ENCODE results near the gene VENTX. TPM values are rescaled to one million over a fixed set of nuclear protein-coding genes. Genes with fewer than 3 reads are reported as not detected.
A peak's percentile ranks its signal among the peaks of the same experiment; 100 is the strongest.
"Not testable (repeated sequence)": the region's sequence is repeated elsewhere in the genome, so short reads cannot be mapped to it uniquely, and the experiment has no call there.

VENTX gene
- total RNA-seq, 1 donor from 2014 or later: not detected

- DNase-seq (ENCODE audit: extremely low spot score, unreplicated experiment): no peak
- TF ChIP-seq CTCF (IDR thresholded peaks at IDR 0.05): no peak
- peaks cover 15% of the 10 kb centered on the region for H3K4me1 Mint-ChIP-seq (ENCODE audit: unreplicated experiment)
- no peaks in the 10 kb centered on the region for H3K9me3 Mint-ChIP-seq (ENCODE audit: unreplicated experiment)
- no peaks in the 10 kb centered on the region for H3K36me3 Mint-ChIP-seq (ENCODE audit: unreplicated experiment)
- H3K27me3 Mint-ChIP-seq (ENCODE audit: unreplicated experiment): peaks cover 68% of the 10 kb centered on the region
- no peak overlapping the region for H3K27ac Mint-ChIP-seq (ENCODE audit: unreplicated experiment)
- H3K4me3 Mint-ChIP-seq (ENCODE audit: unreplicated experiment): peak overlapping the region; percentile 22
These were observed 6.3 kb upstream of the VENTX start for GRCh38 chr10:133231244-133231945.

GRCh38 chr10:133231946-133232574, 5.6 kb upstream of the VENTX start:
- Mint-ChIP-seq H3K36me3 (ENCODE audit: unreplicated experiment) (no peaks in the 10 kb centered on the region), H3K4me3 (ENCODE audit: unreplicated experiment) (no peak overlapping the region), H3K27me3 (ENCODE audit: unreplicated experiment) (peaks cover 62% of the 10 kb centered on the region)

GRCh38 chr10:133234796-133235195, 2.9 kb upstream of the VENTX start:
- H3K27ac Mint-ChIP-seq (ENCODE audit: unreplicated experiment): not testable (repeated sequence)
- H3K27me3 Mint-ChIP-seq (ENCODE audit: unreplicated experiment): peaks cover 60% of the 10 kb centered on the region

More at GRCh38 chr10:133231946-133232574, 5.6 kb upstream of the VENTX start:
- H3K9me3 Mint-ChIP-seq (ENCODE audit: unreplicated experiment): no peaks in the 10 kb centered on the region
- TF ChIP-seq CTCF (IDR thresholded peaks at IDR 0.05): no peak
- H3K27ac Mint-ChIP-seq (ENCODE audit: unreplicated experiment): no peak overlapping the region
- DNase-seq (ENCODE audit: extremely low spot score, unreplicated experiment): no peak
- H3K4me1 Mint-ChIP-seq (ENCODE audit: unreplicated experiment): peaks cover 15% of the 10 kb centered on the region

GRCh38 chr10:133235265-133235855, 2.3 kb upstream of the VENTX start:
- Mint-ChIP-seq H3K27ac (ENCODE audit: unreplicated experiment) (no peak overlapping the region), H3K4me1 (ENCODE audit: unreplicated experiment) (peaks cover 12% of the 10 kb centered on the region), H3K9me3 (ENCODE audit: unreplicated experiment) (no peaks in the 10 kb centered on the region), H3K36me3 (ENCODE audit: unreplicated experiment) (no peaks in the 10 kb centered on the region), H3K4me3 (ENCODE audit: unreplicated experiment) (no peak overlapping the region), H3K27me3 (ENCODE audit: unreplicated experiment) (peaks cover 60% of the 10 kb centered on the region)
- DNase-seq (ENCODE audit: extremely low spot score, unreplicated experiment): no peak
- TF ChIP-seq CTCF (IDR thresholded peaks at IDR 0.05): no peak

More at GRCh38 chr10:133234796-133235195, 2.9 kb upstream of the VENTX start:
- not testable (repeated sequence) for H3K4me3 Mint-ChIP-seq (ENCODE audit: unreplicated experiment); DNase-seq (ENCODE audit: extremely low spot score, unreplicated experiment); H3K9me3 Mint-ChIP-seq (ENCODE audit: unreplicated experiment); H3K36me3 Mint-ChIP-seq (ENCODE audit: unreplicated experiment)
- H3K4me1 Mint-ChIP-seq (ENCODE audit: unreplicated experiment): peaks cover 12% of the 10 kb centered on the region

- peaks cover 12% of the 10 kb centered on the region for H3K4me1 Mint-ChIP-seq (ENCODE audit: unreplicated experiment)
- no peaks in the 10 kb centered on the region for H3K9me3 Mint-ChIP-seq (ENCODE audit: unreplicated experiment)
- no peak overlapping the region for H3K27ac Mint-ChIP-seq (ENCODE audit: unreplicated experiment)
- no peaks in the 10 kb centered on the region for H3K36me3 Mint-ChIP-seq (ENCODE audit: unreplicated experiment)
- no peak for TF ChIP-seq CTCF (IDR thresholded peaks at IDR 0.05)
- H3K27me3 Mint-ChIP-seq (ENCODE audit: unreplicated experiment): peaks cover 63% of the 10 kb centered on the region
- no peak for DNase-seq (ENCODE audit: extremely low spot score, unreplicated experiment)
- H3K4me3 Mint-ChIP-seq (ENCODE audit: unreplicated experiment): no peak overlapping the region
These were observed 1.7 kb upstream of the VENTX start for GRCh38 chr10:133235932-133236331.

Measured in osteocyte (in vitro differentiated cells).